ENCODE data around the gene ARHGAP35.
A peak's percentile ranks its signal among the peaks of the same experiment; 100 is the strongest.

The ARHGAP35 gene

DNA sequence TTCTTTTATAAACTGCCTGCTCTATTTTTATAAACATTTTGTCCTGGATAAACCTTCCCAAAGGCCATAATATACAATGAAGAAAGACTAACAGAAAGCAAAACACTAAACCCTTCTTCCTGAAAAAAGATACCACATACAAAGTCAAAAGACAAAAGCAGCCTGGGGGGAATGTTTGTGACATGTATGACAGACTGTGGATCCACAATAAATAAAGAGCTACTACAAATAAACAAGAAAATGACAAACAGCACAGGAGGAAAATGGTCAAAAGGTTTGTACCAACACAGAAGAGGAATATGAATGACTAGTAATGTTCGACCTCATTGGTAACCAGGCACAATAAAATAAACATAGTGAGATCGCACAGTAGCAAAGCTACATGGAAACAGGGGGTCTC, 29.9 kb upstream of the ARHGAP35 start:
- Mint-ChIP-seq H3K36me3 (ENCODE audit: low read depth) (peaks cover 3% of the 10 kb centered on the region), H3K27ac (no peak overlapping the region), H3K9me3 (peaks cover 5% of the 10 kb centered on the region), H3K4me3 (no peak overlapping the region), H3K4me1 (no peaks in the 10 kb centered on the region), H3K27me3 (ENCODE audit: low read depth) (no peaks in the 10 kb centered on the region)
- TF ChIP-seq, protein P1, sequence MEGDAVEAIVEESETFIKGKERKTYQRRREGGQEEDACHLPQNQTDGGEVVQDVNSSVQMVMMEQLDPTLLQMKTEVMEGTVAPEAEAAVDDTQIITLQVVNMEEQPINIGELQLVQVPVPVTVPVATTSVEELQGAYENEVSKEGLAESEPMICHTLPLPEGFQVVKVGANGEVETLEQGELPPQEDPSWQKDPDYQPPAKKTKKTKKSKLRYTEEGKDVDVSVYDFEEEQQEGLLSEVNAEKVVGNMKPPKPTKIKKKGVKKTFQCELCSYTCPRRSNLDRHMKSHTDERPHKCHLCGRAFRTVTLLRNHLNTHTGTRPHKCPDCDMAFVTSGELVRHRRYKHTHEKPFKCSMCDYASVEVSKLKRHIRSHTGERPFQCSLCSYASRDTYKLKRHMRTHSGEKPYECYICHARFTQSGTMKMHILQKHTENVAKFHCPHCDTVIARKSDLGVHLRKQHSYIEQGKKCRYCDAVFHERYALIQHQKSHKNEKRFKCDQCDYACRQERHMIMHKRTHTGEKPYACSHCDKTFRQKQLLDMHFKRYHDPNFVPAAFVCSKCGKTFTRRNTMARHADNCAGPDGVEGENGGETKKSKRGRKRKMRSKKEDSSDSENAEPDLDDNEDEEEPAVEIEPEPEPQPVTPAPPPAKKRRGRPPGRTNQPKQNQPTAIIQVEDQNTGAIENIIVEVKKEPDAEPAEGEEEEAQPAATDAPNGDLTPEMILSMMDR (IDR thresholded peaks at IDR 0.05; ENCODE audit: unreplicated experiment in 3 of 3) = no peak

DNA sequence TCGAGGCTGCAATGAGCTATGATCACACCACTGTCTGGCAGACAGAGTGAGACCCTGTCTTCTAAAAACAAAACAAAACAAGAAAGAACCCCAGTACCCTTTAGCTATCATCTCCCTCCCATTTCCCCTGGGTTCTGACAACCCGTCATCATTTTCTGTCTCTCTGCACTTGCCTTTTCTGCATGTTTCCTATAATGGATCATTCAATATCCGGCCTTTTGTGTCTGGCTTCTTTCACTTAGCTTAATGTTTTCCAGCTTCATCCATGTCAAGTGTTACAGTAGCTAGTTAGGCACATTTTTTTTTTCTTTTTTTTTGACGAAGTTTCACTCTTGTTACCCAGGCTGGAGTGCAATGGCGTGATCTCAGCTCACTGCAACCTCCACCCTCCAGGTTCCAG, 26.7 kb upstream of the ARHGAP35 start:
- H3K4me3 Mint-ChIP-seq = no peak overlapping the region
- TF ChIP-seq, protein P1 (IDR thresholded peaks at IDR 0.05; ENCODE audit: unreplicated experiment in 3 of 3) = no peak
- H3K27me3 Mint-ChIP-seq (ENCODE audit: low read depth) = no peaks in the 10 kb centered on the region

DNA sequence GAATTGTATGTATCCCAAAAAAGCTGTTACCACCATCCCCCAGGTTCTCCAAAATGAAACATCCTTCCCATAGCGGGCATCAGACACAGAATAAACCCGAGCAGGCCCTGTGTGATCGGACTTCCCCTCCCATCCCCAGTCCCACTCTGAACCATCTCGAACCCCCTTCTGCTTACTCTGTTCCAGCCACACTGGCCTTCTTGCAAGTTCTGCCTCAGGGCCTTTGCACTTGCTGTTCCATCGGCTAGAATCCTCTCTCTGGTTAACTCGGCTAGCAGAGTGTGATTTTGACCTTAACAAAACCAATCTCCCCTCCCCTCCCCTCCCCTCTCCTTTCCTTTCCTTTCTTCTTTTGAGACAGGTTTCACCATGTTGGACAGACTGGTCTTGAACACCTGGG, 25.8 kb upstream of the ARHGAP35 start:
- TF ChIP-seq, protein P1 (IDR thresholded peaks at IDR 0.05; ENCODE audit: unreplicated experiment in 3 of 3) = no peak
- H3K27ac Mint-ChIP-seq = no peak overlapping the region

More for the DNA sequence above, 26.7 kb upstream of the ARHGAP35 start:
- no peak overlapping the region for H3K27ac Mint-ChIP-seq
- H3K36me3 Mint-ChIP-seq (ENCODE audit: low read depth) = peaks cover 16% of the 10 kb centered on the region
- H3K9me3 Mint-ChIP-seq = peaks cover 5% of the 10 kb centered on the region
- H3K4me1 Mint-ChIP-seq = no peaks in the 10 kb centered on the region

DNA sequence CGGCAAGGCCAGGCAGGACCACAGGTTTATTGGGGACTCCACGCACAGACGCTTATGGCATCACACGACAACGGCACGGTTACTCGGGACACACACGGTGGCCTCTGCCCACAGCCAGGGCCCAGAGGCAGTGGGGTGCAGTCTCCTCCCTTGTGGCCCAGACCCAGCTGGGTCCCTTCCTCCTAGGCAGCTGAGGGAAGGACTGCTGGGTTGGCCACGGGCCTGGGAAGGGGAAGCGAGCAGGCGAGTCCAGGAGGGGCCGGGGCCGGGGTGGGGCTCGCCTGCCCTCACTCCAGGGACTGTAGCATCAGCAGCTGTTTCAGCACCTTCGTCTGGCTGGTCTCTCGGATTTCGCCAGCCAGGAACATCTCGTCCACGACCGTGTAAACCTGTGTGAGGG, 22.6 kb upstream of the ARHGAP35 start:
- Mint-ChIP-seq H3K4me1 (no peaks in the 10 kb centered on the region), H3K36me3 (ENCODE audit: low read depth) (peaks cover 34% of the 10 kb centered on the region), H3K27ac (no peak overlapping the region), H3K4me3 (no peak overlapping the region), H3K27me3 (ENCODE audit: low read depth) (no peaks in the 10 kb centered on the region), H3K9me3 (no peaks in the 10 kb centered on the region)
- TF ChIP-seq, protein P1 (IDR thresholded peaks at IDR 0.05; ENCODE audit: unreplicated experiment in 3 of 3) = no peak

More for the DNA sequence above, 25.8 kb upstream of the ARHGAP35 start:
- peaks cover 20% of the 10 kb centered on the region for H3K36me3 Mint-ChIP-seq (ENCODE audit: low read depth)
- no peaks in the 10 kb centered on the region for H3K27me3 Mint-ChIP-seq (ENCODE audit: low read depth)
- H3K9me3 Mint-ChIP-seq = peaks cover 5% of the 10 kb centered on the region
- no peaks in the 10 kb centered on the region for H3K4me1 Mint-ChIP-seq
- no peak overlapping the region for H3K4me3 Mint-ChIP-seq

DNA sequence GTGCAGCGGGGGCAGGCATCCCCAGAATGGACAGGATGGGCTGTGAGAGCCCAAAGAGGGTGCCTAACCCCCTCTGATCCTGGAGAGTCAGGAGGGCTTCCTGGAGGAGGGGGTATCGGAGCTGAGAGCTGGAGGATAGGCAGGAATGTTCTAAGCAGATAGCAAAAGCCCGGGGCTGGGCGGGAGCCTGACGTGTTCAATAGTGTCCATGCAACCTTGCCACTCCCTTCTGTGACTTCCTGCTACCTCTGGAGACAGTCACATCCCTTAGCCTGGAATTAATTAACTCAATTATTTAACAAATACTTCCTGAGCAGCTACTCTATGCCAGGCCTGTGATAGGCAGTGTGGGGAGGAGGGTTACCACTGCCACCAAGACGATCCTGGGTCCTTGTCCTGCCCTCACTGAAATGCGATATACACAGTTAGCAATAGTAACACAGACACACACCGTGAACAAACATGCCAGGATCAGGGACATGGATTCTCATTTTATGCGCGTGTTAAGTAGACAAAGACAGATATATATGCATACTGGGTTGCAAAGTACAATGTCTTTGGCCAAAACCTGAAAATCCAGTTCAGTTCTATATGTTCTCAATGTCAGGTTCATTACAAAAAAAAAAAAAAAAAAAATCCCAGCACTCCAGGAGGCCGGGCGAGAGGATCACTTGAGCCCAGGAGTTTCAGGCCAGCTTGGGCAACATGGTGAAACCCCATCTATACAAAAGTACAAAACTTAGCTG, 20.9 kb upstream of the ARHGAP35 start:
- H3K4me1 Mint-ChIP-seq = no peaks in the 10 kb centered on the region
- H3K27me3 Mint-ChIP-seq (ENCODE audit: low read depth) = no peaks in the 10 kb centered on the region
- peaks cover 41% of the 10 kb centered on the region for H3K36me3 Mint-ChIP-seq (ENCODE audit: low read depth)
- H3K27ac Mint-ChIP-seq = no peak overlapping the region
- no peaks in the 10 kb centered on the region for H3K9me3 Mint-ChIP-seq
- no peak overlapping the region for H3K4me3 Mint-ChIP-seq
- TF ChIP-seq, protein P1 (IDR thresholded peaks at IDR 0.05; ENCODE audit: unreplicated experiment in 3 of 3) = no peak

DNA sequence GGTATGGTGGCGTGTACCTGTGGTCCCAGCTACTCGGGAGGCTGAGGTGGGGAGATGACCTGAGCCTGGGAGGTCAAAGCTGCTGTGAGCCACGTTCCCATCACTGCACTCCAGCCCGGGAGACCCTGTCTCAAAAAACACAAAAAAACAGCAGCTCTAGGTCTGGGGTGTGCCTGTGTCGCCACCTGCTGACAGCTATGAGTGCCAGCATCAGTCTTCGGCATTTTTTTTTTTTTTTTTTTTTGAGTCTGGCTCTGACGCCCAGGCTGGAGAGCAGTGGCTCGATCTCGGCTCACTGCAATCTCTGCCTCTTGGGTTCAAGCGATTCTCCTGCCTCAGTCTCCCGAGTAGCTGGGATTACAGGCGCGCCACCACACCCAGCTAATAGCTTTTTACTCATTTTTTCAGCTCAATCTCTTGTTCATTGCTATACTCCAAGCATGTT, 20.3 kb upstream of the ARHGAP35 start:
- H3K27ac Mint-ChIP-seq = no peak overlapping the region
- no peaks in the 10 kb centered on the region for H3K9me3 Mint-ChIP-seq
- no peaks in the 10 kb centered on the region for H3K4me1 Mint-ChIP-seq
- H3K27me3 Mint-ChIP-seq (ENCODE audit: low read depth) = no peaks in the 10 kb centered on the region
- peaks cover 42% of the 10 kb centered on the region for H3K36me3 Mint-ChIP-seq (ENCODE audit: low read depth)
- H3K4me3 Mint-ChIP-seq = no peak overlapping the region
- TF ChIP-seq, protein P1 (IDR thresholded peaks at IDR 0.05; ENCODE audit: unreplicated experiment in 3 of 3) = peak; percentile 83 to 87 (median 84)

Measured in nephron (organoid).